ENCODE data around the gene PTH2R.
"Not testable (repeated sequence)": the region's sequence is repeated elsewhere in the genome, so short reads cannot be mapped to it uniquely, and the experiment has no call there.

PTH2R gene, protein sequence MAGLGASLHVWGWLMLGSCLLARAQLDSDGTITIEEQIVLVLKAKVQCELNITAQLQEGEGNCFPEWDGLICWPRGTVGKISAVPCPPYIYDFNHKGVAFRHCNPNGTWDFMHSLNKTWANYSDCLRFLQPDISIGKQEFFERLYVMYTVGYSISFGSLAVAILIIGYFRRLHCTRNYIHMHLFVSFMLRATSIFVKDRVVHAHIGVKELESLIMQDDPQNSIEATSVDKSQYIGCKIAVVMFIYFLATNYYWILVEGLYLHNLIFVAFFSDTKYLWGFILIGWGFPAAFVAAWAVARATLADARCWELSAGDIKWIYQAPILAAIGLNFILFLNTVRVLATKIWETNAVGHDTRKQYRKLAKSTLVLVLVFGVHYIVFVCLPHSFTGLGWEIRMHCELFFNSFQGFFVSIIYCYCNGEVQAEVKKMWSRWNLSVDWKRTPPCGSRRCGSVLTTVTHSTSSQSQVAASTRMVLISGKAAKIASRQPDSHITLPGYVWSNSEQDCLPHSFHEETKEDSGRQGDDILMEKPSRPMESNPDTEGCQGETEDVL

DNA sequence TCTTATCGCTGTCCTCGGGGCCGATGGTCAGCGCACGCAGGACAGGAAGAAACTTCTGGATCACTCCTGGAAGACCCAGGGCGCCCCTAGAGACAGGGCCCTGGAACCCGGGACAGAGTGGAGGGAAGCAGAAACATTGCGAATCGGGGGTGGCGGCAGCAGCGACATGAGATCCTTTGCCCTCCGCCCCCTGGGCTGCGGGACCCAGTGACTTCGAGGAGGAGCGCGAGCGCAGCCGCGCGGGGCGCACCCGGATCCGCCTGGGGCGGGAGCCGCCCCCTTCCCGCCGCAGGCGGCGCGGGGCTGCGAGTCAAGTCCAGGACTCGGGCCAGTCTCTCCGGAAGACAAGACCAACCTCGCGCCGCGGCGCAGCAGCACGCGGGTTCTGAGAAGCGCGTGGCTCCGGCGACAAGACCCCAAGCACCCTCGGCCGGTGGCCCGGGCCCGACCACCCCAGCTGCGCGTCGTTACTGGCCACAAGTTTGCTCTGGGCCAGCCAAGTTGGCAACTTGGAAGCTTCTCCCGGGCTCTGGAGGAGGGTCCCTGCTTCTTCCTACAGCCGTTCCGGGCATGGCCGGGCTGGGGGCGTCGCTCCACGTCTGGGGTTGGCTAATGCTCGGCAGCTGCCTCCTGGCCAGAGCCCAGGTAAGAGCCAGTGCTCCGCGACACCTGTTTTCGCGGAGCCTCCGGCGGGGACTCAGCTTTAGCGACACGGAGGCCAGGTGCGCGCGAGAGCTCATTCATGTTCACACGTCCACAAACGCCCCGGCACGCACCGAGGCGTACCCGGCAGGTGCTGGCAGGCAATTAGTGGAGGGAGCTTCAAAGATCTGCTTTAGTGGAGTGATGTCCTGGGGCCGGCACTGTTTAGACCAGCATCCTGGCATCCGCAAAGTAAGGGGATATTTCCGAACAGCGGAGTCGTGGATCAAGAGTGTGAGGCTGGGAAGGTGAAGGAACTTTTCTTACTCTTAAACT, at the start of gene PTH2R:
Gene PTH2R (plus strand): TSS at position 319 of the 978 bp plus-strand sequence. CDS start 252 bp downstream, at position 571.
- peak; percentile 73 for DNase-seq

DNA sequence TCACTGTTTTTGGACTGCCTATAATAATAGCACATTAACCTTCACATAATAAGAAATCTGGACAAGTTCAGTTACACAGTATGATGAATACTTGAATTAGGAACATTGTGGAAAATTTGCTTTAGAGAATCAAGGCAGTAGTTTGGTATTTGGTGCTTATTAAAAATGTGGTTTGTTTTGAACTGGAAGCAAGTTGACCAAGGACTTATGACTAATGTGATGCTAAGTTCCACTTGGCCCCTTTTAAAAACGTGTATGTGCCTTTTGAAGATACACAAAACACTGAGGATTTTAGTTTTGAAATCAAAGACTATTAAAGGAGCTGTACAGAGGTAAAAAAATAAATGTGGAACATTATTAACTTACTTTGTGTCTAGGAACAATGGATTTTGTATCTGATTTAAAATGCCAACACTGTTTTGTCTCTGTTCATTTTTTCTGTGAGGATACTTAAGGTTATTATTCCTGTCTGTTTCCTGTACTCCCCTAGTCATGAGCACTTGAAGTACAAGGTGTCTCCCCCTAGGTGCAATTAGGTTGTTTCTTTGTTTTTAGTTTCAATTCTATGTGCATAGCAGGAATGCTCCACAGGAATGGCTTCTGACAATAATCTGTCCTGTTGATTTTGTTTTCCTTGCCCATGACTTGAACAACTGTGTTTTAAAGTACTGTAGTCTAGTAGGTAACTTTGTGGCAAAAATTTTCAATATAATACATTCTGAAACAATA, 49.6 kb upstream of the PTH2R start:
- DNase-seq, result no peak

DNA sequence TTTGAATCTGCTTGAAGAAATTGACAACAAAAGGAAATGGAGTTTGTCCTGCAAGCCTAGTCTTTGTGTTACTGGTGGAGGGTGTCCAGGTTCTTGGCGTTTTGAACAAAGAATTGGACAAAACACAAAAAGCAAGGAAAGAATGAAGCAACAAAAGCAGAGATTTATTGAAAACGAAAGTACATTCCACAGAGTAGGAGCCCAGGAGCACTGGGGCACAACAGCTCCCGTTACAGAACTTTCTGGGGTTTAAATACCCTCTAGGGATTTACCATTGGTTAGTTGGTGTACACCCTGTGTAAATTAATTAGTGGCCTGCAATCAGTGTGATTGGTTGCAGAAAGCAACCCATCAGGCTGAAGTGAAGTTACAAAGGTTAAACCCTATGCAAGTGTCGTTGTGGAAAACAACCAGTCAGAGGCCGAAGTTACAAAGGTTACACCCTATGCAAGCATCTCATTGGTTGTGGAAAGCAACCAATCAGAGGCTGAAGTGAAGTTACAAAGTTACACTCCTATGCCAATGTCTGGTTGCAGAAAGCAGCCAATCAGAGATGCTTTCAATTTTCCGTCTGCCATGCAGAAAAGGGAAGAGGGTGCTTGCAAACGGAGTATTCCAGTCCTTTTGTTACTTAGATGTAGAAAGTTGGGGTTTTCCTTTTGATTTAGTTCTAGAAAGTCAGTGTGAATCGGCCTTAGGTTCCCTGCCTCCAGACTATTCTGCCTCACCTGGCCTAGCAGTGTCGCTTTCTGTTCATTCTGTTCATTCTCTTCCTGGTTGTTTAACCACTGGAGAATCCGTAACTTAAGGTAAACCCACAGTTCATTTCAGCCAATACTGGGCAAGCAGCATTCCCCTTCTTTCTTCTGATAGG, 47.6 kb upstream of the PTH2R start:
- peak; percentile 94 for DNase-seq

DNA sequence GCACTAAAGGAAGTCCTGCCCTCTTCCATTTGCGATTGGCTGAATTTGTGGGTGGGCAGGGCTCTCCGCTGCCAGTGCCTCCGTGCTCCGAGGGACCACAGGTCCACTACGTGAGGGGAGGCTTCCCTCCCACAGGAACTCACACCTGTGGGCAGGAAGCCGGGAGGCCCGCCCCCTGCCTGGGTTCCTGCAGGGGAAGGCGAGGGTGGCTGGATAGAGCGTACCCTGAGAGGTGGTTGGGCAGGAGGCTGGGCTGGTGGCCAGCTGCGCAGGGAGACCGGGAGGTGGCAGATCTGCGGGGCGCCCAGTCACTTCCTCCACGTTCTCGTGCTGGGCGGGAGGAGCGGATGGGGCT, 47.0 kb upstream of the PTH2R start:
- peak; percentile 97 for DNase-seq

DNA sequence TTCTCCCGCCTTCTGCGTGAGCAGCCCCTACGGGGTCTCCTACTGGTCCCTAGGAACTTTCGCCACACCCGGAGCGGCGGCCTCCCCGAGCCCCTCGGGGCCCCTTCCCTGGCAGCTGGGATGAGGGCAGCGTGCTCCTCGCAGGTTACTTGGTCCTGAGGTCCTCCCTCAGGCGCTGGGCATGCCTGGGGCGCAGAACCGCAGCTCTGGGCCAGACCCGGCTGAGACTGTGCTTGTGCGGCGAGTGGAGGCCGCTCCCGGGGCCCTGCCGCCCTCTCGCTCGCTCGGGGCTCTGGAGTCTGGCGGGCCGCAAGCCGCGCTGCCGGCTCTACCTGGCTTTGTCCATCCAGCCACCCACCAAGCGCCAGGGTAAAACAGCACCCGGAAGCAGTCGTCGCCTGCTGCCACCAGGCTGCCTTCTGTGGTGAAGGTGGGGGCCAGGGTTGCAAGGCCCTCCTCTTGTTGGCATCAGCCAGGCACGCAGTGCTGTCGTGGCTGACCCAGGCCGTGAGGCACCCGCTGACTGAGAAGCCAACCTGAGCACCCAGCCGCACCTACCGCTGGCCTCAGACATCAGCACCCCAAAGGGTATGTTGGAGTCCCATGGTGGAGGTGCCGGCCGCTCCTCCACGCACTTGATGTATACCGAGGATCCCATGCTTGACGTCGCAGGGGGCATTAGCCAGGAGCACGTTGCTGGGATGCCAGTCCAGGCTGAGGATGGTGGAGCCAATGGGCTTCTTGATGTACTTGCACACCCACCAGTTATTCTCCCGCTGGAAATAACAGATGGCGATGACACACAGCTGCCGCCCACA, 46.1 kb upstream of the PTH2R start:
- peak; percentile 4 for DNase-seq

DNA sequence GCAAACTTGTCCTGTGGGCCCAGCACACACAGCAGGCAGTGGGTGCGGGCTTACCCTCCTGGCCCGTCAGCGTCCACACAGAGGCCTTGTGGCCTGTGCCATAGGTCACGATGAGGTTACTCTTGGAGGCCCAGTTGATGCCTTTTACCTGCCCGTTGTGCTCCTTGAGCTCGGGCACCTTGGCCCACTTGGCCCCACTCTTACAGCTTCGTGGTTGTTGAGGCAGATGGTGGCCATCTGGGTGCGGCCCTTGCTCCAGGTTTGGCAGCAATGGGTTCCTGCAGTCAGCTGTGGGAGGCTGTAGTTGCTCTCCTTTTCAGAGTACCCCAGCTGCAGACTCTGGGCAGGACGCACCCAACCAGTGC, 45.5 kb upstream of the PTH2R start:
- no peak for DNase-seq

DNA sequence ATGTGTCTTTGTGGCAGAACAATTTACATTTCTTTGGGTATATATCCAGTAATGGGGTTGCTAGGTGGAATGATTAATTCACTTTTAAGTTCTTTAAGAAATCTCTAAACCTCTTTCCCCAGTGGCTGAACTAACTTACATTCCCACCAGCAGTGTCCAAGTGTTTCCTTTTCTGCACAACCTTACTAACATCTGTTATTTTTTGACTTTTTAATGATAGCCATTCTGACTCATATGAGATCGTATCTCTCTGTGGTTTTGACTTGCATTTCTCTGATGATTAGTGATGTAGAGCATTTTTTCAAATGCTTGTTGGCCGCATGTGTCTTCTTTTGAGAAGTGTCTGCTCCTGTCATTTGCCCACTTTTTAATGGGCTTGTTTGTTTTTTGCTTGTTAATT, 43.1 kb upstream of the PTH2R start:
- DNase-seq, result no peak

DNA sequence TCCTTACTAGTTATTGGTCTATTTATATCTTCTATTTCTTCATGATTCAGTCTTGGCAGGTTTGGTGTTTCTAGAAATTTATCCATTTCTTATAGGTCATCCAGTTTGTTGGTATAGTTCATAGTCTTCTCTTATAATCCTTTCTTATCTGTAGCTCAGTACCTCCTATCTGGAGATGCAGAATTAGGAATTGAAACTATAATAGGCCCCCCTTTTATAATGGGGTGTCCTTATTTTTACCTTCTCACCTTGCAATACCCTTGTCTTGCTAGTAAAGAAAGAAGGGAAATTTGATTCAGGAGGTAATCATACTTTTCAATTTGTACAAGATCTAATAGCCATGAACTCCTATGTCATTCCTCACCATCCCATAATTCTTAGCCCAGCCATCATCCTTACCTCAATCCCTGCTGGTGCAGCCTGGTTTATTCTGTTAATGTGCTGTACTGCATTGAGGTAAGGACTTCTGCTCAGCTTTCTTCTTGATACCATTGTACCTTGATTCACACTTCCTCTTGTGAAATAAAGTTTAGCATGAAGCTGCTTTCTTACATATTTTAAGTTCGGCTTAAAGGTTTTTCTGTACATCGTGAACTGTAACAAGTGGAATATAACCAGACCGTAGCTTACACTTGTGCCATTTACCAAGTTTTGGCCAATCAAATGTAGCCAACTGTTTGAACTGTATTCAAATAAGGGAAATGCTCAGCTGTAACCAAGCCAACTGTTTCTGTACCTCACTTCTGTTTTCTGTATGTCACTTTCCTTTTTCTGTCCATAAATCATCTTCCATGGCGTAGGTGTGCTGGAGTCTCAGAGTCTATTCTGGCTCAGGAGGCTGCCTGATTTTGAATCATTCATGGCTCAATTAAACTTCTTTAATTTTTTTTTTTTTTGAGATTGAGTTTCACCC, 40.1 kb upstream of the PTH2R start:
- no peak for DNase-seq

DNA sequence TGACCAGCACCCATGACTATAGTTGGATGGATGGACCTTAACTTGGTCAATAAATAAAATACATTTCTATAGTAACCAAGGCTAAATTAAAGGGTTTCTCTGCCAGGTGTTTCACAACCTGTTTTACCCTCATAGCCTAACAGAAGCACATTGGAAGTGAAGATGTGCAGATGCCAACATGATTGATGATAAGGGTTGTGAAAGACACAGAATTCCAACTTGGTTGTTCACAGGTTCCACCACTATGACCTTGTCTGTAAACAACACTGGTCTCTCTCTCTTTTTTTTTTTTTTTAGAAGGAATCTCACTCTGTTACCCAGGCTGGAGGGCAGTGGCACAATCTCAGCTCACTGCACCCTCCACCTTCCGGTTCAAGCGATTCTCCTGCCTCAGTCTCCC, 37.5 kb upstream of the PTH2R start:
- DNase-seq, result no peak

DNA sequence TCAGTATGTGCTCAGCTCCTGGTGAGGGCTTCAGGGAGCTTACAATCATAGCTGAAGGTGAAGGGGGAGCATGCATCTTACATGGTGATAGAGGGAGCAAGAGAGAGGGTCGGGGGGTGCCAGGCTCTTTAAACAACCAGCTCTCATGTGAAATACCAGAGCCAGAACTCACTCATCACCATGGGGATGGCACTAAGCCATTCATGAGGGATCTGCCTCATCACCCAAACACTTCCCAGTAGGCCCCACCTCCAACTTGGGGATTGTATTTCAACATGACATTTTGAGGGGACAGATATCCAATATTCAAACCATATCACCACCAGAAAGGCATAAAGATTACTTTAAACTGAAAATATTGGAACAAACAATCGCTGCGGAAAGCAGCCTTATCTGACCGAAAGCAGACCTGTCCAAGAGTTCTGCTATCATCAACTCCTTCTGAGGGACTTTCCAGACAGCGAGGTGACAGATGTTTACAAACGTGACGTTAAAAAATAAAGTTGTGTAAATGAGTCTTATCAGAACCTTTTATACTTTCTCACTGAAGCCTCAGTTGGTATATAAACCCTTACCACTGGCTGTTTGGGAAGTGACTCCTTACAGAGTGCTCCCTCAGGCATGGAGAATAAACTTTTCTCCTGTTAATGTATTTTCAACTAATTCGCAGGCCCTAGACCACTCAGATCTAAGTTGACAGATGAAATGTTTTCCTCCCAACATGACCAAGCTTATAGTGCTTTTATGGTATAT, 35.5 kb upstream of the PTH2R start:
- no peak for DNase-seq

DNA sequence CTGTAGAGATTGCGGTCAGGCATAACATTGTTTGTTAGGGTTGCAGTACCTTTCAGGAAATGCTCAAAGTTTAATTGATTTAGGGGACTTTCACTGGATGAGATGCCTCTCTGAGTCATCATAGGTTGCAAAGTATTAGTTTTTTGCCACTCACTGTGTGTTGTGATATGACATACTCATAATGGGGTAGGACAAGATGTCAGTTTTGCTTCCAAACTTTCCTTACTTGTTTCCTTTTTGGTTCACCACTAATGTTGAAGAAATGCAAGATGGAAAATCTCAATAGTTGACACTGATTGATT, 35.0 kb upstream of the PTH2R start:
- no peak for DNase-seq

DNA sequence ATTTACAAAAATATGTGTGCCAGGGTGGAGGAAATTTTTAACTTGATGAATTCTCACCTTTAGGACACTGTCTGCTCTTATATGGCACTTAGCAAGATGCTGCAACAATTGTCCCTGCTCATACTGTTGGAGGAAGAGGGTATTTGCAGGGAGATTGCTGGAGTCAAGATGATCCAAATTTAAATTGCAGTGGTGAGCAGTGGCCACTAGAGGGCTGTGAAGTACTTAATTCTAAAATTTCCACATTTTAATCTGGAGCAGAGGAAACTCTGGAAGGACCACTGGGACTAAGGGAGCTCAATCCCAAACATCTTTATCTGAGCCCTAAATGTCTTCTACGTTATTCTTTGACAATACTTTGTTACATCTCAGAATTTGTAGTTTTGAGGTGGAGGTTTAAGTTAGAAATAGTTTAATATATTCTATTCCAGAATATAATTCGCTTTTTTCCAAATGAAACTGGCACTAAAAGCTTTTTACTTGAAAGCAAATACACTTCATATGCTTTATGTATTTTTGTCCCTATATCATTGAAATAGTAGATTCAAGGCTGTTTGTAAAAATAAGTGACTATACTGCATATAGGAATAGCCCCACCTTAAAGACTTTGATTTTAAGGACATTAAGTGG, 33.0 kb upstream of the PTH2R start:
- peak; percentile 63 for DNase-seq

DNA sequence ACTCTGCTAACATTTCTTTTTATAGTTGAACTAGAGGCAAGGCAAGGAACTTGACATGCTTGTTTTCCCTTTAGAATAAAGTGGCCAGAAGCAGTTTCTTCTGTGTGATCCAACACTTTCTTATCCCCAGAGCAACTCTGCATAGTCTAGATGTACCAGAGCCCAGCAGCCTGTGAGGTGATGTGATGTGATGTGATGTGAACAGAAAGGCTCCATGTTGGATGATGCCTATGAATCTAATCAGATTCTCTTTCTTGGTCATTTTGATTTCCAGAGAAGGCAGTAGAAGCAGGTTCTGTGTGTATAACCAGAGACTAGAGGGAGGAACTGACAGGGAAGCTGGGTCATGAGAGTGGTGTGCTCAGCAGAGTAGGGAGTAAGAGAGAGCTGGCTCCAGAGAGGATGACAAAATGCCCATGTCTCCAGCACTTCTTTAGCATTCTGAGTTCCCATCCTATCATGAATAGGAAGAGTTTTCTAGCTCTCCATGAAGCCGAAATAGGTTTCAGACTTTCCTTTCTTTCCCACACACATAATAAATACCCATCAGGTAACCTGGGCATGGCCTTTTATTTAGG, 31.0 kb upstream of the PTH2R start:
- no peak for DNase-seq

DNA sequence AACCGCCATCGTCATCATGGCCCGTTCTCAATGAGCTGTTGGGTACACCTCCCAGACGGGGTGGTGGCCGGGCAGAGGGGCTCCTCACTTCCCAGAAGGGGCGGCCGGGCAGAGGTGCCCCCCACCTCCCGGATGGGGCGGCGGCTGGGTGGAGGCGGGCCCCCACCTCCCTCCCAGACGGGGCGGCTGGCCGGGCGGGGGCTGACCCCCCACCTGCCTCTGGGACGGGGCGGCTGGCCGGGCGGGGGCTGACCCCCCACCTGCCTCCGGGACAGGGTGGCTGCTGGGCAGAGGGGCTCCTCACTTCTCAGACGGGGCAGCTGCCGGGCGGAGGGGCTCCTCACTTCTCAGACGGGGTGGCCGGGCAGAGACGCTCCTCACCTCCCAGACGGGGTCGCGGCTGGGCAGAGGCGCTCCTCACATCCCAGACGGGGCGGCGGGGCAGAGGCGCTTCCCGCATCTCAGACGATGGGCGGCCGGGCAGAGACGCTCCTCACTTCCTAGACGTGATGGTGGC, 29.2 kb upstream of the PTH2R start:
- DNase-seq, result not testable (repeated sequence)

DNA sequence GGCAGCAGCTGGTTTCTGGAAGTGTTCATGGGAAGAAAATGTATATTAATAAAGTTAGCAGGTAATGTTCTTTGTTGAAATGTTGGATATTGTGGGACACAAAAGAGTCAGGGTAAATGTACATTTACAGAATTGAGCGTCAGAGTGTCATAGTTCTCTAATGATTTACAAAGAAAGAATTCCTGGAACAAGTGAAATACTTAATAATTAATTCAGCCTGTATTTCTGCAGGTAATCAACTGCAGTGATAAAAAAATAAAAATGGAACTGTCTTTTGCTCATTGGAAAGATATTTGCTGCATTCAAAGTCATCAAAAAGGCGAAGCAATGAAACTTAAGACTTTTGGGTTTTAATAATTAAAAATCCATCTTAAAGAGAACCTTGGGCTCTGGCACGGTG, 27.4 kb upstream of the PTH2R start:
- no peak for DNase-seq

DNA sequence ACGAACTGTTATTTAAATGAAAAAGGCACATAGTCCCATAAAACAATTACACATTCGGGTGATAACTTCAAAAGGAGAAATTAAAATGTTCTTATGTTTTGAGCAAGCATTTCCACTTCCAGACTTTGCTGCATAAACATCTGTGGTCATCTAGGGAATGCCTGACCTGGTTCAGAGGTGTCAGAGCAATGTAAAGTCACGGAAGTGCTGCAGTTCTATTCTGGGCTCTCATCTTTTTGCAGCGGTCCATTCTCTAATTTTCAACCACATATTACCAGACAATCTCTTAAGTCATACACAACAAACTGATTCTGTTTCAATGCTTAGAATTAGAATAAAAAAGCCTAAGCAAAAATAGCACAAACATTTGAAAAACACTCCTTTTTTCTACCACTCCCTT, 22.0 kb upstream of the PTH2R start:
- DNase-seq, result no peak

DNA sequence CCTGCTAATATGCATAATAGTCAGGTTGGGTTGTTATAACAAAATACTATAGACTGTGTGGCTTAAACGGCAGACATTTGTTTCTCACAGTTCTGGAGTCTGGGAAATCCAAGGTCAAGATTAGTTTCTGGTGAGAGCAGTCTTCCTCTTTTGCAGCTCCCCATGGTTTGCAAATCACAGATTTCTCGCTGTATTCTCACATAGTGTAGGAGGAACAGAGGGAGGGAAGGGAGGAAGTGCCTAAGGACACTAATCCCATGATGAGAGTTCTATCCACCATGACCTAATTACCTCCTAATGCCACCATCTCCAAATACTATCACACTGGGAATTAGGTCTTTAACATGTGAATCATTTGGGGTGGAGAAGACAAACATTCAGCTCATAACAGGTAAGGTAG, 20.1 kb upstream of the PTH2R start:
- DNase-seq, result no peak

DNA sequence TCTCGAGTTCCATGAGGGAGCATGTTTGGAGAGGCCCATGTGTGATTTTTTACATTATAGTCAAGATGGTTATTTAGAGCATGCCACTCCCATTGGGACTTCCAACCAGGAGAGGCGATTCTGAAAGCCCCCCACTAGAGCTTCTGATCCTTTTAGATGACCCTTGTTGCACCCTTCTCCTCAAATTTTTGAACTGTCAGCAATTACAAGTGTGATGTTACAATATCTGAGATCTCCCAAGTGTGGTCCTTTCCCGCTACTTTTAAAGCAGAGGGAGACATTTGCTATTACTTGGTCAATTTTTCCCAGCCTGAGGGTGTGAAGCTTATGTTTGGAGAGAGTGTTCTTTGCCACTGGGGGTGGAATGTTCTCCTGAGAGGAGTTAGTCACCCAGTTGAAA, 16.7 kb upstream of the PTH2R start:
- DNase-seq, result no peak
